H1 (cell line): ENCODE data around the gene MAML3. TPM values are rescaled to one million over a fixed set of nuclear protein-coding genes. Genes with fewer than 3 reads are reported as not detected.

Experiments used
- CHD1 ChIP-seq: IDR thresholded peaks from 2 replicates; pipeline ENCODE4 v1.6.1; 2012; ENCODE audit warnings: low read depth, low read length, improper control_type of control experiment
- CTBP2 ChIP-seq: IDR thresholded peaks from 2 replicates; pipeline ENCODE4 v1.7.0; 2011; ENCODE audit warnings: borderline replicate concordance, mild to moderate bottlenecking, moderate library complexity, mixed read lengths, low read length; ENCODE audit not compliant: insufficient read depth, insufficient read length
- GTF2F1 ChIP-seq: IDR thresholded peaks from 2 replicates; pipeline ENCODE4 v1.6.1; 2012; ENCODE audit warnings: low read depth, low read length, improper control_type of control experiment, borderline replicate concordance
- HDAC6 ChIP-seq: IDR thresholded peaks from one replicate; pipeline ENCODE4 v1.7.1; 2012; ENCODE audit warnings: low read depth, mild to moderate bottlenecking, inconsistent platforms, low read length, moderate library complexity
- polyA plus RNA-seq, 7 experiments: library from polyadenylated mRNA; depleted of rRNA in 3 of 7; stranded (reverse) in 5 of 7; unstranded in 2 of 7; fragments of >200 nt in 5 of 7; fragments of 200-250 nt in 2 of 7; gene quantifications; 1 replicate in 5 of 7; 2 replicates in 1 of 7; 4 replicates in 1 of 7; pipeline versions ENCODE4 v1.2.1 to v1.2.3, GENCODE V29; 2011 to 2013; ENCODE audit warnings: missing spikeins in 2 of 7, mixed read lengths in 2 of 7
- total RNA-seq: library from RNA; stranded (reverse); fragmentation: NEBNext Ultra II Directional; extraction: Animal tissue kit (Norgen Biotek cat#: 25700); gene quantifications from 2 replicates; pipeline ENCODE4 v1.2.1, GENCODE V29; 2021

Gene MAML3
- total and polyA plus RNA-seq, 2 of the 8 experiments (the other 6 are each of a cell fraction or from before 2014, with no cell fraction given), result 2.1 to 5.7 TPM

GRCh38 chr4:140144050-140144449, 9.9 kb downstream of the MAML3 start (continued):
- TF ChIP-seq GTF2F1 (no peak), CTBP2 (no peak), HDAC6 (no peak), CHD1 (no peak)
